ENCODE results near the gene HPX. TPM values are rescaled to one million over a fixed set of nuclear protein-coding genes. Genes with fewer than 3 reads are reported as not detected.

HPX gene, protein sequence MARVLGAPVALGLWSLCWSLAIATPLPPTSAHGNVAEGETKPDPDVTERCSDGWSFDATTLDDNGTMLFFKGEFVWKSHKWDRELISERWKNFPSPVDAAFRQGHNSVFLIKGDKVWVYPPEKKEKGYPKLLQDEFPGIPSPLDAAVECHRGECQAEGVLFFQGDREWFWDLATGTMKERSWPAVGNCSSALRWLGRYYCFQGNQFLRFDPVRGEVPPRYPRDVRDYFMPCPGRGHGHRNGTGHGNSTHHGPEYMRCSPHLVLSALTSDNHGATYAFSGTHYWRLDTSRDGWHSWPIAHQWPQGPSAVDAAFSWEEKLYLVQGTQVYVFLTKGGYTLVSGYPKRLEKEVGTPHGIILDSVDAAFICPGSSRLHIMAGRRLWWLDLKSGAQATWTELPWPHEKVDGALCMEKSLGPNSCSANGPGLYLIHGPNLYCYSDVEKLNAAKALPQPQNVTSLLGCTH
- total RNA-seq, result 2.6 to 3.8 TPM (median 3.2 TPM) in 3 replicates
- long read RNA-seq, partial matches to known transcripts, result 1 of 1 reads
- long read RNA-seq, other reads (novel, unspliced or antisense), result 0 of 1 reads

DNA sequence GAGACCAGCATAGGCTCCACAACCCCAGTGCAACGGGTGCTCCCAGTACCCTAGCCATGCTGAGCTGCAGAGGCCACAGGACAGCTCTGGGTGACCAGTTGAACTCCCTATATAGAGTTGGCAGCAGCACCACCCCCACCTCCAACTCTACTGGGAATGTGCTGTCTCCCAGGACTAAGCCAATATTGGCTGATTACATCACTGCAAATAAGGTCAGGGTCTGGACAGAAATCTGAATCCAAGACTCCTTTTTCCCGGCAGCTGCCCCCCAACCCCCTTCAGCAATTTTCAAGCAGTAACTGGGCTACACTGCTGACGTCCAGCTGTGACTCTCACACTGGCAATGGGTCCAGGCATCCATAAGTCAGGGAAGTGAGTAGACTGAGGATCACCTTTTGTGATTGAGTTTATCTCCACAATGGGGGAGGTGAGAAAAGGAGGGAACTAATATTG is at the start of gene HPX:
Gene HPX, minus strand, starts transcription at position 82 of the 453 bp plus-strand sequence. Its CDS starts 24 bp downstream, at position 58.
- H3K4me1 Mint-ChIP-seq (ENCODE audit: low read depth), result no peaks in the 10 kb centered on the region
- H3K27ac Mint-ChIP-seq (ENCODE audit: unreplicated experiment), result no peak within 1 kb of the TSS
- TF ChIP-seq, protein P1, sequence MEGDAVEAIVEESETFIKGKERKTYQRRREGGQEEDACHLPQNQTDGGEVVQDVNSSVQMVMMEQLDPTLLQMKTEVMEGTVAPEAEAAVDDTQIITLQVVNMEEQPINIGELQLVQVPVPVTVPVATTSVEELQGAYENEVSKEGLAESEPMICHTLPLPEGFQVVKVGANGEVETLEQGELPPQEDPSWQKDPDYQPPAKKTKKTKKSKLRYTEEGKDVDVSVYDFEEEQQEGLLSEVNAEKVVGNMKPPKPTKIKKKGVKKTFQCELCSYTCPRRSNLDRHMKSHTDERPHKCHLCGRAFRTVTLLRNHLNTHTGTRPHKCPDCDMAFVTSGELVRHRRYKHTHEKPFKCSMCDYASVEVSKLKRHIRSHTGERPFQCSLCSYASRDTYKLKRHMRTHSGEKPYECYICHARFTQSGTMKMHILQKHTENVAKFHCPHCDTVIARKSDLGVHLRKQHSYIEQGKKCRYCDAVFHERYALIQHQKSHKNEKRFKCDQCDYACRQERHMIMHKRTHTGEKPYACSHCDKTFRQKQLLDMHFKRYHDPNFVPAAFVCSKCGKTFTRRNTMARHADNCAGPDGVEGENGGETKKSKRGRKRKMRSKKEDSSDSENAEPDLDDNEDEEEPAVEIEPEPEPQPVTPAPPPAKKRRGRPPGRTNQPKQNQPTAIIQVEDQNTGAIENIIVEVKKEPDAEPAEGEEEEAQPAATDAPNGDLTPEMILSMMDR (IDR thresholded peaks at IDR 0.05), result no peak
- no peak for DNase-seq (ENCODE audit: low spot score)
- H3K4me3 Mint-ChIP-seq (ENCODE audit: unreplicated experiment), result no peak within 1 kb of the TSS
- no peaks in the 10 kb centered on the region for H3K9me3 Mint-ChIP-seq (ENCODE audit: low read depth)
- no peaks in the 10 kb centered on the region for H3K36me3 Mint-ChIP-seq (ENCODE audit: low read depth)
- no peaks in the 10 kb centered on the region for H3K27me3 Mint-ChIP-seq (ENCODE audit: low read depth)

DNA sequence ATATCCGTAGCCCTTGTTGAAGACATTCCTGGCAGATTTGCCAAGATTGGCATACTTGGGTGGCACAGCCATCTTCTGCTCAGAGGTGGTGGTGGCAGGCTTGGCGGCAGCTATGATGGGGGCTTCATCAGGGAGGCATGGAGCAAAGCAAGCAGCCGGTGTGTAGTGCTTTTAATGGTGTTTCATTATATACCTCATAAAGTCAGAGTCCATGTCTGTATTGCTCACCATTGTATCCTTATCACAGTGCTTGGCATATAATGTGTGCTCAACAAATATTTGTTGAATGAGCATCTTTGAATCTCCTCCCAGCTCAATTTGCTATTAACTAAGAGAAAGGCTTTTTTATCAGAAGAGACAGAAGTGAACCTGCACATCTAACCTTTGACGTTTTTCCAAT is 48.5 kb upstream of the HPX start:
- Mint-ChIP-seq H3K9me3 (ENCODE audit: low read depth) (no peaks in the 10 kb centered on the region), H3K27me3 (ENCODE audit: low read depth) (no peaks in the 10 kb centered on the region), H3K27ac (ENCODE audit: unreplicated experiment) (no peak overlapping the region), H3K36me3 (ENCODE audit: low read depth) (peaks cover 8% of the 10 kb centered on the region), H3K4me3 (ENCODE audit: unreplicated experiment) (no peak overlapping the region), H3K4me1 (ENCODE audit: low read depth) (no peaks in the 10 kb centered on the region)
- TF ChIP-seq, protein P1 (IDR thresholded peaks at IDR 0.05), result no peak
- DNase-seq (ENCODE audit: low spot score), result no peak

DNA sequence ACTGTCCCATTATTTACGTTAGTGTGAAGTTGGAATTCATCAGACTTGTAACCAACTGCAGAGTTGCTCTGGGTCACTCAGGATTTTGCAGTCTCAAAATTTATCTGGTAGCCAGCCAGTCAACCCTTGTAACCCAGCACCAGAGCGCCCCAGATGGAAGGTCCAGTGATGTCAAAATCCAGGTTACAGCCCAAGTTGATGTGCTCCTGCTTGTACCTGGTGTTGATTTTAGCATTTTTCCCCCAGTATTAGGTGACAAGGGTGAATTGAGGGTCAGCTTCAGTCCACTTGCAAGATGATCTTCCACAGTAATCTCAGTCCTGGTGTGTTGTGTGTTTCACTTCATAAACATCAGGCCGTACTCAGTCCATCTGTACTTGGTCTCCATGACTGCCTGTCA is 48.0 kb upstream of the HPX start:
- DNase-seq (ENCODE audit: low spot score), result no peak
- TF ChIP-seq, protein P1 (IDR thresholded peaks at IDR 0.05), result no peak
- no peaks in the 10 kb centered on the region for H3K27me3 Mint-ChIP-seq (ENCODE audit: low read depth)
- H3K27ac Mint-ChIP-seq (ENCODE audit: unreplicated experiment), result no peak overlapping the region
- no peaks in the 10 kb centered on the region for H3K4me1 Mint-ChIP-seq (ENCODE audit: low read depth)
- H3K36me3 Mint-ChIP-seq (ENCODE audit: low read depth), result peaks cover 8% of the 10 kb centered on the region
- H3K4me3 Mint-ChIP-seq (ENCODE audit: unreplicated experiment), result no peak overlapping the region
- no peaks in the 10 kb centered on the region for H3K9me3 Mint-ChIP-seq (ENCODE audit: low read depth)

DNA sequence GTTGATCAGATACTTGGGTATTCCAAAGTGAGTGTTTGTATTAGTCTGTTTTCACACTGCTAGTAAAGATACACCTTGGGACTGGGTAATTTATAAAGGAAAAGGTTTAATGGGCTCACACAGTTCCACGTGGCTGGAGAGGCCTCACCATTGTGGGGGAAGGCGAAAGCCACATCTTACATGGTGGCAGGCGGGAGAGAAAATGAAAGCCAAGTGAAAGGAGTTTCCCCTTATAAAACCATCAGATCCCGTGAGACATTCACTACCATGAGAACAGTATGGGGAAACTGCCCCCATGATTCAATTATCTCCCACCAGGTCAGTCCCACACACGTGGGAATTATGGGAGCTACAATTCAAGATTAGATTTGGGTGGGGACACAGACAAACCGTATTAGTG is 47.6 kb upstream of the HPX start:
- TF ChIP-seq, protein P1 (IDR thresholded peaks at IDR 0.05), result no peak
- Mint-ChIP-seq H3K27me3 (ENCODE audit: low read depth) (no peaks in the 10 kb centered on the region), H3K4me3 (ENCODE audit: unreplicated experiment) (no peak overlapping the region), H3K9me3 (ENCODE audit: low read depth) (no peaks in the 10 kb centered on the region), H3K36me3 (ENCODE audit: low read depth) (peaks cover 11% of the 10 kb centered on the region), H3K4me1 (ENCODE audit: low read depth) (peaks cover 3% of the 10 kb centered on the region), H3K27ac (ENCODE audit: unreplicated experiment) (no peak overlapping the region)
- DNase-seq (ENCODE audit: low spot score), result no peak

DNA sequence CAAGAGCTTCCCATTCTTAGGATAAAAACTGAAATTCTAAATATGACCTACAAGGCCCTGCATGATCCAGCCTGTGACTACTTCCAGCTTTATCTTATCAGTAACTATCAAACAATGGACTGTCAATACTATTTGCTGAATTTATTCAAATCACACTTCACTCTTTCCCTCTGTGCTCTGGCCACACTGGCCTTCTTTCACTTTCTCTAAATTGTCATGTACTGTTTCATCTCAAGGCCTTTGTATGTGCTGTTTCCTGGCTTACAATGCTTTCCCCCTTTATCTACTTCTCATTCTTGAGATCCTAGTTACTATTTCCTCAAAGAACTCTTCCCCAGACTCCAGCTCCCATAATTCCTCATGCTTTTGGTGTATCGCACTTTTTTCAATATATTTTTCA is 46.2 kb upstream of the HPX start:
- TF ChIP-seq, protein P1 (IDR thresholded peaks at IDR 0.05), result no peak
- DNase-seq (ENCODE audit: low spot score), result no peak
- H3K27me3 Mint-ChIP-seq (ENCODE audit: low read depth), result no peaks in the 10 kb centered on the region

More for the DNA sequence above, 46.2 kb upstream of the HPX start:
- no peaks in the 10 kb centered on the region for H3K9me3 Mint-ChIP-seq (ENCODE audit: low read depth)
- no peak overlapping the region for H3K27ac Mint-ChIP-seq (ENCODE audit: unreplicated experiment)
- H3K36me3 Mint-ChIP-seq (ENCODE audit: low read depth), result peaks cover 15% of the 10 kb centered on the region
- no peak overlapping the region for H3K4me3 Mint-ChIP-seq (ENCODE audit: unreplicated experiment)
- peaks cover 17% of the 10 kb centered on the region for H3K4me1 Mint-ChIP-seq (ENCODE audit: low read depth)
